Astrocyte (in vitro differentiated cells and primary cell): Measurements from ENCODE around the gene SLC39A5.

Source experiments
- CTCF ChIP-seq: IDR thresholded peaks from 2 replicates; pipeline ENCODE4 v1.5.1; 2011; ENCODE audit warnings: low read depth, mild to moderate bottlenecking, inconsistent platforms, low read length, moderate library complexity; ENCODE audit not compliant: insufficient read depth
- EZH2 ChIP-seq: IDR thresholded peaks from 2 replicates; pipeline ENCODE4 v1.6.1; 2012; ENCODE audit warnings: mild to moderate bottlenecking, low read length, inconsistent platforms; ENCODE audit not compliant: insufficient read depth

GRCh38 chr12:56247923-56248322, 18.1 kb downstream of the SLC39A5 start:
- TF ChIP-seq CTCF (no peak), EZH2 (no peak)
